Right renal cortex interstitium (tissue), 3 donors: ENCODE measurements around the gene B3GALT2. TPM values are rescaled to one million over a fixed set of nuclear protein-coding genes. Genes with fewer than 3 reads are reported as not detected.

Source experiments
- DNase-seq, 3 donors: peaks; one replicate each; pipeline ENCODE4 v3.0.0-alpha.2; 2013; ENCODE audit warnings: low read depth in 3 of 3, low spot score in 2 of 3
- polyA plus RNA-seq, 3 donors: library from polyadenylated mRNA; unstranded; fragments of 120-200 nt; gene quantifications; one replicate each; pipeline ENCODE4 v1.2.1, GENCODE V29; 2013; ENCODE audit not compliant: insufficient read length in 3 of 3

The B3GALT2 gene
- polyA plus RNA-seq, 3 donors = 15.3 to 23.1 (median 15.8) TPM

GRCh38 chr1:193183019-193183627 is 3.3 kb downstream of the B3GALT2 start:
- no peak for DNase-seq

- DNase-seq = no peak
Observed at GRCh38 chr1:193181985-193182384, 4.4 kb downstream of the B3GALT2 start.

- DNase-seq = no peak
Observed at GRCh38 chr1:193181536-193181935, 4.9 kb downstream of the B3GALT2 start.

- no peak for DNase-seq
Observed at GRCh38 chr1:193179094-193179493, 7.3 kb downstream of the B3GALT2 start.

GRCh38 chr1:193176788-193177187 is 9.6 kb downstream of the B3GALT2 start:
- no peak for DNase-seq

- DNase-seq = no peak
Observed at GRCh38 chr1:193176113-193176512, 10.3 kb downstream of the B3GALT2 start.

DNA sequence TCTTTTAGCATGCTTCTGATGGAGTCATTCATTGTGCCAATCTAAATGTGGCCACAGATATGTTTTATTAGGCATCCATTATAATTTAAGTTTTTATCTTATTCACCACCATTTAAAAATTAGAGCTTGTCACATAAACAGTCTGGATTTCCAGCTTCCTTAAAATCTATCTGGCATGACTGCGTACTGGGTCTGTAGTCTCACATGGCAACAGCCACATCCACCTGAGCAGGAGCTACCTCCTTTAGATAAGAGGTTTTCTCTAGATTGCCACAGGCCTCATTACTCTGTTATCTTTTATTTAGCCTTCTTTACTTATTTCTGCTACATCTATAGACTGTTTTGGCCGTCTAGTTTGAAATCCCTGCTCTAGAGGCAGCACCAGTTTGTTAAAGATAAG is 29.1 kb downstream of the B3GALT2 start:
- DNase-seq = no peak

GRCh38 chr1:193156822-193157142 is 29.6 kb downstream of the B3GALT2 start:
- DNase-seq = no peak

DNA sequence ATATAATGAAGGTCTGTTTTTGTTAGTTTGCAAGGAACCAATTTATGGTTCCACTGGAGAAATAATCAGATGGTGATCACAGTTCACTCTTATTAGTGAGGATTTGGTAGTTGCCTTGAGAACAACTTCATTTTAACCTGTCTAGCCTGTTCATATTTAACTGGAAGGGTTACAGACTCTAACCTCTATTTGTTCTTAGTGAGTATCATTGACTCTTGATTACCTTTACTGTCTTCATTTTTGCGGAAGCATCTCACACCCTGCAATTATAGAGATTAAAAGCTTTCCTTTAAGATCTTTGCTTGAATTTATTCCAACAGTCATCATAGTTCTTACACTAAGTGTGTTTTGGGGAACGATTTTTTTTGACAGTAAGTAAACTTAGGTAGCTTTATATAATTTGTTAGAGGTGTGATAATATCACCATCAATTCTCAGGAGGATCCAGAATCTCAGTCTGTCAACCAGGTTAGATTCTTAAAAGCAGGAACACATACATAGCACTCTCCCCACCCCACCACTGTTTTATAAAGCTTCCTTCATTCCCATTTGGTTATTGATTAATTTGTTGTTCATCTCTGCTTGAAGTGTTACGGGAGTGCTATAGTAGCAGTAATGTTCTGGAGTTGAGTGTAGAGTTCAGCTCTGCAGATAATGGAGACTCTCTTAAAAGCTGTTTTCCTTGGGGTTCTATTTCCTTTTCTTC is 30.1 kb downstream of the B3GALT2 start:
- DNase-seq = no peak

- no peak for DNase-seq
Observed at GRCh38 chr1:193144999-193145398, 41.4 kb downstream of the B3GALT2 start.

DNA sequence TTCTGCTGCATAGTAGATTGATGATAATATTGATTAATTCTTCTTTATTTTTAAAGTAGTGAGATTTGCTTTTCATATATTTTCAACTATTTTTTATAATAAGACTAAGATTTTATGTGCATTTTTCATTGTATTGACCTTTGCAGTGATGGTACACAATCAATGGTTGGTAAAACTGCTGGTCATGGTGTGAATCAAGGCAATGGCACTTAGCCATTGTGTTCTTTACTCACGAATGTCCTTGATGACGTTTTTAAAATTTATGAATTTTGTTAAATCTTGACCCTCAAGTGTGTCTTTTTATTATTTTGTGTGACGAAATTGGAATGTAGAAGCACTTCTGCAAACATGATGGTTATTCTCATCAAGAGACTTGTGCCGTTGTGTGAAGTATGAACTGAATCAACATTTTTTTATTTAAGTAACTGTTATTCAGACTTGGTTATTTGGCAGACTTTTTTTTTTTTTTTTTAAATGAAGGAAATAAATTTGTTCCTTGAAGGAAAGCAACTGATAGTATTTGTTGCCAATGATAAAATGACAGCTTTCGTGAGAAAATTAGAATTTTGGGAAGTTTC is 42.0 kb downstream of the B3GALT2 start:
- no peak for DNase-seq

DNA sequence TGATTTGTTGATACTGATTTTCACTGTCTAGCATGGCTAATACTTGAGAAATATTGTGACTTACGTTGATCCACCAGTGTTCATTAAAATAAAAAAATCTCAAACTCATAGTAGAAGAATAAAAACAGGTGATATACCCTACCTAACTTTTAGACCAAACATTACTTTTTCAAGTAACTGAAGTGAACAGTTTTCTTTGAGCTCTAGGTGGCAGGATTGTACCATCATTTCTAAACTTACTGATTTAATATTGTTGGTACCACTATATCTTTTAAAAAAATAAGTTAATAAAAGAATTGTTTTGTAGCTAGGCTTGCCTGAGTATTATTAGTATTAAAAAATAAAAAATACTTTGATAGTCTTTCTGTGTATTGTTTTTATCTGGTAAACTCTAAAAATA is 43.1 kb downstream of the B3GALT2 start:
- DNase-seq = no peak

DNA sequence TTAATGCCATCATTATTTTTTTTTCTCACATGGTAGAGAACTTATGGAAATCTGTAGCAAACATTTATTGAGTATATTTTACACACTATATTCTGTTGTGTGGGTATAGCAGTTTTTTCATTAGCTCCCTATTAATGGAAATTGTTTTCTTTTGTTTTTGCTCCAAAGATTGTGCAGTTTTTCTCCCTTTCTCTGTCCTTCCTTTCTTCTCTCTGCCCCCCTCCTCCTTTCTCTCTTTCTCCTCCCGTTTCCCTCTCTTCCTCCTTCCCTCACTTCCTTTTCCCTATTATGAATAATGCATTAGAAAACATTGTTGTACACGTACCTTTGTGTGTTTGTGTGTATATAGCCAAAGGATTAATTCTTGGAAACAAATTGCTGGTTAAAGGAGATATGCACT is 44.0 kb downstream of the B3GALT2 start:
- DNase-seq = no peak

GRCh38 chr1:193141804-193142203 is 44.6 kb downstream of the B3GALT2 start:
- no peak for DNase-seq

- no peak for DNase-seq
Observed at GRCh38 chr1:193140254-193140653, 46.2 kb downstream of the B3GALT2 start.

DNA sequence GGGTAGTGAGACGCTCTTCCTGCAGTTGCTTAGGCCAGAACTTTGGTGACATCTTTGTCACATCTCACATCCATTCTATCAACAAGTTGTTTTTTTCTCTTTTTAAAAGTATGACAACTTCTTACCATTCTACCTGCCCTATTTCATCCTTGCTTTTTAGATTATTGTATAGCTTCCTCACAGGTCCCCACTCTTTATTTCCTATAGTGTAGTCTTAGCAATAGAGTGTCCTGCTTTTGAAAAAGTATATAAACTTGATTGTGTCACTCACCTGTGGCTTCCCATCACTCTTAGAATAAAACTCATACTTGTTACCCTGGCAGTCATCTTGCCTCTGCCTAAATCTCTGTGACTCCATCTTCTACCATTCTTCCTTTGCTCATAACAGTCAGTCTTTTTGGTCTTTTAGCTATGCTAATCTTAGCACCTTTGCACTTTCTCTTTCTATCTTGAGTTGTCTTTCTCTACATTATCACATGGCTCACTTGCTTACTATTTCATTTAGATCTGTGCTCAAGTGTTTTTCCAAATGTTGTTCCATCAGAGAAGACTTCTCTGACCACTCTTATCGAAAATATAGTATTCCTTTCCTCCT is 55.0 kb downstream of the B3GALT2 start:
- DNase-seq = no peak

Other genes starting within 250 kb of the B3GALT2 start
- 10 to 100 TPM; 47.0 to 55.9 (median 52.5) TPM for gene UCHL5, start 127.3 kb downstream of the B3GALT2 start, polyA plus RNA-seq
- 10 to 100 TPM; 37.7 to 39.2 (median 38.0) TPM for gene RO60, start 127.0 kb downstream of the B3GALT2 start, polyA plus RNA-seq
- 10 to 100 TPM; 11.2 to 13.8 (median 12.6) TPM for gene GLRX2, start 81.2 kb downstream of the B3GALT2 start, polyA plus RNA-seq
- 10 to 100 TPM; 48.7 to 52.9 (median 52.7) TPM for gene CDC73, start 64.6 kb downstream of the B3GALT2 start, polyA plus RNA-seq